Breast epithelium (tissue), 4 donors: ENCODE measurements around the gene MYBPHL. TPM values are rescaled to one million over a fixed set of nuclear protein-coding genes. Genes with fewer than 3 reads are reported as not detected.

Experiments
- DNase-seq, 2 donors: peaks; one replicate each; pipeline ENCODE4 v3.0.0-alpha.2; 2019; ENCODE audit warnings: low spot score in 2 of 2
- H3K27ac ChIP-seq, 2 donors: fragments of 200-600 bp; sonication (generic) in 1 of 2; one replicate each; pipeline ENCODE4 v1.5.1; 2016 to 2019; ENCODE audit warnings: mild to moderate bottlenecking in 1 of 2
- H3K27me3 ChIP-seq, 2 donors: fragments of 200-600 bp; sonication (generic) in 1 of 2; one replicate each; pipeline versions ENCODE4 v1.5.1 to v1.6.0; 2017 to 2019; ENCODE audit warnings: control low read depth in 1 of 2, mild to moderate bottlenecking in 1 of 2
- H3K36me3 ChIP-seq: fragments of 200-600 bp; one replicate; pipeline ENCODE4 v1.5.1; 2019
- H3K4me1 ChIP-seq, 2 donors: fragments of 200-600 bp; sonication (generic); one replicate each; pipeline ENCODE4 v1.5.1; 2016 to 2019; ENCODE audit warnings: control low read depth in 1 of 2
- H3K4me3 ChIP-seq, 3 donors: fragments of 200-600 bp; sonication (generic); 1 replicate in 2 of 3; 2 replicates in 1 of 3; pipeline ENCODE4 v1.5.1; 2016 to 2019; ENCODE audit warnings: mild to moderate bottlenecking in 3 of 3, moderate library complexity in 2 of 3
- H3K9me3 ChIP-seq, 2 donors: fragments of 200-600 bp; sonication (generic) in 1 of 2; one replicate each; pipeline ENCODE4 v1.5.1; 2016 to 2019; ENCODE audit warnings: control low read depth in 1 of 2
- CTCF ChIP-seq, 3 donors: fragments of 450-650 bp; IDR thresholded peaks; one replicate each; pipeline ENCODE4 v1.5.1; 2016 to 2017; ENCODE audit warnings: antibody characterized with exemption in 3 of 3, mild to moderate bottlenecking in 3 of 3, moderate library complexity in 3 of 3
- POLR2A ChIP-seq: fragments of 450-650 bp; IDR thresholded peaks from one replicate; pipeline ENCODE4 v1.6.1; 2016; ENCODE audit warnings: antibody characterized with exemption, mild to moderate bottlenecking, moderate library complexity
- POLR2AphosphoS5 ChIP-seq, 3 donors: sonication (generic); formaldehyde crosslinking; IDR thresholded peaks; one replicate each; pipeline ENCODE4 v1.6.1; 2017; ENCODE audit warnings: antibody characterized with exemption in 3 of 3
- intact Hi-C: fragments of 100-400 bp; cut with DNase I; formaldehyde crosslinking; loops from one replicate; pipeline ENCODE4 v1.15.1; 2023; ENCODE audit warnings: low total_unique reads
- total RNA-seq, 3 donors: library from RNA; depleted of rRNA; stranded (reverse); fragments of >200 nt; gene quantifications; one replicate each; pipeline ENCODE4 v1.1.0, GENCODE V29; 2016

MYBPHL gene
- total RNA-seq, 3 donors from 2014 or later = not detected

- intact Hi-C loops = no loop called here
- Histone ChIP-seq H3K9me3 (no peaks in the 10 kb centered on the region), H3K27ac (no peak overlapping the region), H3K4me1 (no peaks in the 10 kb centered on the region), H3K27me3 (no peaks in the 10 kb centered on the region), H3K4me3 (no peak overlapping the region), H3K36me3 (no peaks in the 10 kb centered on the region)
- TF ChIP-seq POLR2A (no peak), POLR2AphosphoS5 (IDR thresholded peaks at IDR 0.05) (no peak), CTCF (IDR thresholded peaks at IDR 0.05) (no peak)
- no peak for DNase-seq
These were observed 43.4 kb upstream of the MYBPHL start for GRCh38 chr1:109350182-109350581.

GRCh38 chr1:109347511-109347910, 40.7 kb upstream of the MYBPHL start:
- intact Hi-C loops = no loop called here
- TF ChIP-seq CTCF (IDR thresholded peaks at IDR 0.05) (no peak), POLR2A (no peak), POLR2AphosphoS5 (IDR thresholded peaks at IDR 0.05) (no peak)
- Histone ChIP-seq H3K27me3 (no peaks in the 10 kb centered on the region), H3K4me1 (no peaks in the 10 kb centered on the region), H3K9me3 (no peaks in the 10 kb centered on the region), H3K27ac (no peak overlapping the region), H3K36me3 (no peaks in the 10 kb centered on the region), H3K4me3 (no peak overlapping the region)
- no peak for DNase-seq

DNA sequence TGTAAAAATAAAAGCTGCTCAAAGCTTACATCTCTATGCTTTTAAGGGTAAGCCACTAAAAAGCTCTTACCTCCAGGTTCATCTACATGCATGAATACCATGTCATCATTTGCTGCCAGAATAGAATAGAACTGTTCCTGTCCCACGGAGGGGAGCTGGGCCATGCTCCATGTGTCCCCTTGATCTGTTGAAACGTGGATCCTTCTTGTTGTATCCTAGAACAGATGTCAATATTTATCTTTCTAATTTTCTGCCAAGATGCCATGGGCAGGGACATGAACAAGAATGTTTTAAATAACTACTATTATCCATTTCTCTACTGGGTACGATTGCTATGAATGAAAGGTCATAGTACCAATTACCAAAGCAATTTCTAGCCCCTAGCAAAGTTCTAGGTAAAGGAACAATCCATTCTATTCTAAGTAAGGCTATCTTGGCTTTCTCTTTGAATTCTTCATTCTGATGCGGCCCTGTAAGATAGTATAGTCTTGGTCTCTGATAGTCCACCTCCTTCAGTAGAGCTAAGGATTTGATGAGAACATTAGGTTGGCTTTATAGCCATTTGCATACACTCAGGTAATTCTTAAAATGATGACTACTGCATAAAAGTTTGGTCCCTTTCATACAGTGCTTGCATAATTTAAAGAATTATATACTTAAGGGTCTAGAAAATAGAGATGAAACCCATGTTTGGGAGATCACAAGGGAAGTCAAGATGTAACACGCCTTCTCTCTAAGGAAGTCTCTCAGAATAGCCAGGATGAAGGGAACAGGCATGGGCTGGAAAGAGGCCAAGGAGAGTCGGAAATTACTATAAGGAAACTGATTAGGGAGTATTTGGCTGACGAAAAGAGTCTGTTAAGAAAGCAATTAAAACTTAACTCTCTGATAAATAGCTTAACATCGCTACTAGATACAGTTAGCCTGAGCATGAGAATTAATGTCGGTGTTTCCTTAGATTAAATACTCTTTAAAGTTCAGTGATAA, 35.4 kb upstream of the MYBPHL start:
- Histone ChIP-seq H3K4me3 (no peak overlapping the region), H3K27me3 (no peaks in the 10 kb centered on the region), H3K9me3 (no peaks in the 10 kb centered on the region), H3K27ac (no peak overlapping the region), H3K36me3 (no peaks in the 10 kb centered on the region), H3K4me1 (no peaks in the 10 kb centered on the region)
- DNase-seq = no peak
- TF ChIP-seq CTCF (IDR thresholded peaks at IDR 0.05) (no peak), POLR2AphosphoS5 (IDR thresholded peaks at IDR 0.05) (no peak), POLR2A (no peak)
- intact Hi-C loops = no loop called here

DNA sequence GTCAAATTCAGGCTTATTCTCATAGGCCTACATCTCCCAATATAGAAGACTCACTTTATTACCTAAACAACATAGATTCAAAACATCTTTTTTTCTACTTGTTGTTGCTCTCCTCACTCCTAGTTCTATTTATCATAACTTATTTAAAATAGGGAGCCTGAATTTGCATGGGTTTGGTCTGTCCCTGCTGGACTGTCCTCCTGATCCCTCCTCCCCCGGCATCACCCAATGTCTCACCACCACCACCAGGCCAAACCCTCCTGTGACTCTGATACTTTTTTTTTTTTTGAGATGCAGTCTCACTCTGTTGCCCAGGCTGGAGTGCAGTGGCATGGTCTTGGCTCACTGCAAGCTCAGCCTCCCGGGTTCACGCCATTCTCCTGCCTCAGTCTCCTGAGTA, 31.8 kb upstream of the MYBPHL start:
- peaks cover 6% of the 10 kb centered on the region for H3K36me3 ChIP-seq
- no peak for DNase-seq
- intact Hi-C loops = no loop called here
- H3K4me1 ChIP-seq = no peaks in the 10 kb centered on the region
- H3K9me3 ChIP-seq = no peaks in the 10 kb centered on the region
- no peak overlapping the region for H3K27ac ChIP-seq
- TF ChIP-seq CTCF (IDR thresholded peaks at IDR 0.05) (no peak), POLR2A (no peak), POLR2AphosphoS5 (IDR thresholded peaks at IDR 0.05) (no peak)
- no peak overlapping the region for H3K4me3 ChIP-seq
- H3K27me3 ChIP-seq = no peaks in the 10 kb centered on the region

DNA sequence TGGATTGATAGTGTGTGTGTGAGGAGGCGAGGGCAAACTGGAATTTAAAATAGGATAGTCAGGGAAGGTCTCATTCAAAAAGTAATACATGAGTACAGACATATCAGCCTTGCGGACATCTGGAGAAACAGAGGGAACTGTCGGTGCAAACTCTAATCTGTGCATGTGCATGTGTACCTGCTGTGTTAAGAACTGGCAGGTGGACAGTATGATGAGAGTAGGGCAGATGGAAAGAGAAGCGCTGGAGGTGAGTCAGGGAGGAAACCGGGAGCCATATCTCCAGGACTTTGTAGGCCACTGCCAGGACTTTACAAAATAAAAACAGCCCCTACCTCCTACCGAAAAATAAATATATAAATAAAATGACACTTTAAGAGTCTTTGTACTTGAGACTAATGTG, 31.3 kb upstream of the MYBPHL start:
- Histone ChIP-seq H3K36me3 (peaks cover 6% of the 10 kb centered on the region), H3K27me3 (no peaks in the 10 kb centered on the region), H3K27ac (no peak overlapping the region), H3K4me3 (no peak overlapping the region), H3K9me3 (no peaks in the 10 kb centered on the region), H3K4me1 (no peaks in the 10 kb centered on the region)
- no peak for DNase-seq
- intact Hi-C loops = no loop called here
- TF ChIP-seq POLR2A (no peak), CTCF (IDR thresholded peaks at IDR 0.05) (no peak), POLR2AphosphoS5 (IDR thresholded peaks at IDR 0.05) (no peak)
